Bone marrow (tissue), 2 donors: ENCODE data around the gene TM2D1.
"Not testable (repeated sequence)": the region's sequence is repeated elsewhere in the genome, so short reads cannot be mapped to it uniquely, and the experiment has no call there.

Experiments
- DNase-seq, 2 donors: peaks; one replicate each; lab custom pipeline; 2025; lab: John Stamatoyannopoulos, UW

The TM2D1 gene

DNA sequence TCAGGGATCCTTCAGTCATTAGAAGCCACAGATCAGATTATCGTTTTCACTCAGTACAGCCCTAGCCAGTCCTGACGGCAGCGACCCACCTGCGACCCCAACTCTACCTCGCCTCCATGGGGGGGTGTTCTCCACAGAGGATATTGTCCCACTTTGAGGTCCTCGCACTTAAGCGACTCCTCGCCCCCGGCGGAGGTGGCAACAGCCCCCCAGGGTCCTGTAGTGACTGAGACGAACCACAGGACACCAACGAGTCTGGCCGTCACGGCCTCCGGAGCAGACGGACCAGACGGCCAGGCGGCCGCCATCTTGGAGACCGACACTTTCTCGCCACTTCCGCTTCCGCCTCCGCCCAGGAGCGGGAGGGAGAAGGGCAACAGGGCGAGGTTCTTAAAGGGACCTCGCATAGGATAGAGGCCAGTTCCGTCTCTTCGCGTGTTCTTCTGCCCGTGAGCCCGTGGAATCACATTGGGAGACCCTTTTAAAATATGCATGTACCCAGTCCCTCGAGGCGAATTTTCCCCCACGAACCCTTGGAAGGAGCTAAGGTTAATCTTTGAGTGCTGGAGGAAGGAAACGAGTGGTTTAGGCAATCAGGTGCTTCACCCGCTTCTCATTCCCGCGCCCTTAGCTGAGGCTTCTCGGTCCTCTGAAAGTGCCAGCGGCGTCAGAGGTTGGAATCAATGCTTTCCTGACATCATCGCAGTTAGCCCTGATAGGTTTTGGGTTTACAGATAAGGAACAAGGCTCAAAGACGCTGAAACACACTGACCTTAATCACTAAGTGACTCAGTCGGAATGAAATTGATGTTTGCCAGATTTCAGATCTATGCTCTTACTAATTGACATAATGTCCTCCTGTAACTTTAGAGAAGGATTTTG lies at the start of gene TM2D1:
TSS of gene TM2D1 (minus strand) at position 329 of the 882 bp plus-strand sequence. CDS start at position 308, 21 bp downstream.
- DNase-seq: peak; percentile 73 to 86

DNA sequence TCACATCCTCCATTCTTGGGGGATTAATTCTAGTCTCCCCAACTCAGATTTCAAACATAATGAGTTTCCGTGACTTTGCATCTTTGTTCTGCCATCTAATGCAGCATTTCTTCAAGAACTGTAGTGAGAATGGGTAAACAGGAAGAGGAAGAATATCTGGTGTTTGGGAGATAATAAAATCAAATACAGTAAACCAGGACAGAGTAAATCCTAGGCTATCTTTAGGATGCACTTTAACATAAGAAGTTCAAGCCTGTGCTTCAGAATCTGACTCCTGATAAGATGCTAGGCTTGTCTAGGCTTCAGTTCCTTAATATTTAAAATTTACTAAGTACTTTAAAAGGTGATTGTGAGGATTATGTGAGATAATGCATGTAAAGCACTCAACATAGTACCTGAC lies 45.2 kb upstream of the TM2D1 start:
- no peak for DNase-seq

DNA sequence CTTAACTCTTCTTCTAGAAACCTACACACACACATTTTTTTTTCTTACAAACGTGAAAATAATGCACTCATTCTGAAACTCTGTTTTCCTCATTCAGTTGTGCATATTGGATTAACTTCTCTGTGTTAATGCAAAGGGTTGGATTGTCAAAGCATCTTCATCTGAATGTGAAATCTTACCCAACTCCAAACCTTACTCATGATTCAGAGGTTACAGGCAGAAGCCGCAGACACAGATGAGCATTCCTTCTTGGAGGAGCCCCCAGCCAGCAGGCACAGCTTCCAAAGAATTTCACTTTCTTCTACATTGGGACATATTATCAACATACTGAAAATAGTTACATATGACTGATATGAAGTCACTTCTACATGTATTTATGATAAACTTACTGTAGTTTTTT lies 33.0 kb upstream of the TM2D1 start:
- no peak for DNase-seq

DNA sequence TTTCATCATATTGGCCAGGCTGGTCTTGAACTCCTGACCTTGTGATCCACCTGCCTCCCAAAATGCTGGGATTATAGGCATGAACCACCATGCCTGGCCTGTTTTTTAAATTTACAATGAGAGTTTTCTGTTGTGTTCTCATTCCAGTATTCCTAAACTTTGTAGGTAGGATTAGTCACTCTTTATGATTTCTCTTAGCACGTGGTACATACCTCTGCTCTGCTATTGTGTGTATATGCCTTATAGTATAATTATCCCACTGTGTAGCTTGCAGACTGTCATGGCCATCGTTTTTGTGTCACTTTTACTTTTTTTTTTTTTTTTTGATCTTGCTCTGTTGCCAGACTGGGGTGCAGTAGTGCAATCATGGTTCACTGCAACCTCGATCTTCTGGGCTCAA lies 31.8 kb upstream of the TM2D1 start:
- DNase-seq: no peak

DNA sequence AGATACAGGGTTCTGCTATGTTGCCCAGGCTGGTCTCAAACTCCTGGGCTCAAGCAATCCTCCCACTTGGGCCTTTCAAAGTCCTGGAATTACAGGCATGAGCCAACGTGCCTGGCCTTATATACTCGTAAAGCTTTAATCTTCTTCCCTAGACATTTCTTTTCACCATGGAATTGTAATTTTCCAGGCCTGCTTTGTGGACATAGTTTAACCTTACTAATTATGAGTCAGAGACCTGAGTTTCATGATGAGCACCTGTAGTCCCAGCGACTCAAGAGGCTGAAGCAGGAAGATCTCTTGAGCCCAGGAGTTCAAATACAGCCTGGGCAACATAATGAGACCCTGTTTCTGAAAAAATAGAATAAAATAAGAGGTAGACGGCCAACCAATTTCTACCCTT lies 29.6 kb upstream of the TM2D1 start:
- no peak for DNase-seq

DNA sequence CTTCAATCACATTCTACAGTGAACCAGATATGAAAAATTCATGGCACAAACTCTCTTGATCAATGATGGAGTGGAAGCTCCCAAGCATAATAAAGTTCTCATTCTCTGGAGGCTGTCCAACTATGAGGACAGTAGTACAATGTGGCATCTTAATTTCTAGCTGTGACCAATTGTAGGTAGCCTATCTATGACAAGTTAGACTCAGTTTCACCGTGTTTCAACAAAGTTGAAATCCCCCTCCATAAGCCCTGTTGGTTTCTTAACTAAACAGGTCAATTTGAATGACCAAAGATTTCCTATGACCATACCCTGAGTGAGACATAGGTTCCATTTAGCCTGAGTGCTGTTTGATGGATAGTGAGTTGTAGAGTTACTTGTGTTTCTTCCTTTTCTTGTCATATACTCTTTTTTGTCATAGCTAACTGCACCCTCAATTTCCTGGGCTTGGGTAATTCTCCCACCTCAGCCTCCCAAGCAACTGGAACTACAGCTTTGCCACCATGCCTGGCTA lies 29.1 kb upstream of the TM2D1 start:
- no peak for DNase-seq

DNA sequence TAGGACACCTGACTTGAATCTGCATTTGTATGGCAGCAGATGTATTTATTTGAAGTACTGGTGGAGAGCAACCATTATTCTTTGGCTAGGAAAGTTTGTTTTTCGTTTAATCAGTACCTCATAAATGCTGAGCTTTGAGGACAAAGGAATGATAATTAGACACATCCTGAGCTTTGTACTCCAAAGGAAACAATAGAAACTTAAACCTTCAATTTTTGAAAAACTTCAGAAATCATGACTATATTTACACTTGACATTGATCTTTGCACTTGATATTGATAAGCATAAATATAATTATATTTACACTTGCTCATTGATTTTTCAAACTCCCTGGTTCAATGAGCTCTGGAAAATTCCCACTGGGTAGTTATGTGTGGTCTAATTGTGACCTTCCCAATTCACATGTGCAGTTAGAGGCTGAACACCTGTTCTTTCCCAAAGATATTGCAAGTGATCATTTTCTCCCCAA lies 28.0 kb upstream of the TM2D1 start:
- no peak for DNase-seq

DNA sequence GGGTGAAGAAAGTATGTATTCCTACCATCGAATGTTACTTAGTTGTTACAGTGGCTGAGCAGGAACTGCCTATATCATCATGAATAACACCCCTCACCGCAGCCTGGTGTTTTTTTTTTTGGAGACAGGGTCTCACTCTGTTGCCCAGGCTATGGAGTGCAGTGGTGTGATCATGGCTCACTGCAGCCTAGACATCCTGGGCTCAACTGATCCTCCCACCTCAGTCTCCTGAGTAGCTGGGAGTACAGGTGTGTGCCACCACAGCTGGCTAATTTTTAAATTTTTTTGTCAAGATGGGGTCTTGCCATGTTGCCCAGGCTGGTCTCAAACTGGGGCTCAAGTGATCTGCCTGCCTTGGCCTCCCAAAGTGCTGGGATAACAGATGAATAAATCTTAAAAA lies 24.6 kb upstream of the TM2D1 start:
- no peak for DNase-seq

DNA sequence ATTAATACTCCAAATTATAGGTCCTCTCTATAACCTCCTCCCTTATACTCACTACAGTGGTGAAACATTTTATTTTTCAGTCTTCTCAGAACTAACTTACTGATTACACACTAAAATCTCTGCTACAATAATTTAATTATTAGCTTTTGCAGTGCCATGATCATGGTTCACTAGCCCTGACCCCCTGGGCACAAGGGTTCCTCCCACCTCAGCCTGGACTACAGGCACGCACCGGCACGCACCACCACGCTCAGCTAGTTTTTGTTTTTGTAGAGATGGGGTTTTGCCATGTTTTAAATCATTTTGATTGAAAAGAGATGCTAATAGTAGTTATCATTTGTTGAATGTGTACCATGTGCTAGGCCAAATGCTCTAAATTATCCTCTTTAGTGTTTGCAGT lies 23.6 kb upstream of the TM2D1 start:
- DNase-seq: no peak

DNA sequence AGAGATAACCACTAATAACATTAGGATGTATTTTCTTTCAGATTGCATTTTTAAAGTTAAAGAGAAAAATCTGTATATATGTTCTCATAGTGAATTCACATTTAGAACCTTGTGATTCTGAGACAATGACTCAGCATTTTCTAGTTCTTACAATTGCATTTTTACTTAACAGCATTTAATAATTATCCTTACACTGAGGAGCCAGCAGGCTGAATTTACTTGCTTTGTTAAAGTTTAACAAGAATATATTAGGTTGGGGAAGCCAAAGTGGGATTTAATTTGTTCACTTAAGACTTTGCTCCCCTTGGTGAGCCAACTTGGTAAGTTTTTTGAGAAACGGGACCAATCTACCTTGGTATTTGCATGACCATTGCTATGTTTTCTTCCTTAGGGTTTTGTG lies 21.9 kb upstream of the TM2D1 start:
- no peak for DNase-seq

DNA sequence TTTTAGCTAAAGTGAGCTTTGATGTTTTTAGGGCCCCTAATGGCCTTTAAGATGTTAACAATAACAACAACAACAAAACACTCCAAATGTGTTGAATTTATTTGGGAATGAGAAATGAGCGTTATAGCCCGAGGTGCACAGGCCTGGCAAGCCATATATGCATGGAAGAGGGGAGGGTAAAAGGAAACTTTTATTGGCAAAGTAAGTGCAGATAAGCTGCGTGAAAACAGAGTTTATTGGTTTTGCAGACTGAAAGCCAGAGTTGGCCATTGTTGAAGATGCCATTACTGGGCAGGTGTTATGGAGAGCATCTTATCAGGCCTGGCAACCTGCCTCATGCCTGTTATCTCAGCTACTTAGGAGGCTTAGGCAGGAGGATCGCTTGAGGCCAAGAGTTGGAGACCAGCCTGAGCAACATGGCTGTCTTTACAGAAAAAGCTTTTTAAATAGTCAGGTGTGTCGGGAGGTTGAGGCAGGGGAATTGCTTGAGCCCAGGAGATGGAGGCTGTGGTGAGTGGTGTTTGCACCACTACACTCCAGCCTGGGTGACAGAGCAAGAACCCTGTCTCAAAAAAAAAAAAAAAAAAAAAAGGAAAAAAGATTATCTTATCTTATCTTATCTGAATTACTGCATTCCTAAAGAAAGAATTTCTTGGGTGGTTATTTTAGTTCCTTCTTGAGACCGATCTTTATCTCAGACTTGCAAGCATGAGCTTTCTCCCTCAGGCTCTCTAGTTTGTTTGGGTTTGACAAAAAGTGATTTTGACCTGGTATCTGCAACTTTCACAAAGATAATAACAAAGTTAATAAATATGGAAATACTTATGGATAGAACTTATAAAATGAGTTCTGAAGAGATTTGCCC lies 19.0 kb upstream of the TM2D1 start:
- no peak for DNase-seq

DNA sequence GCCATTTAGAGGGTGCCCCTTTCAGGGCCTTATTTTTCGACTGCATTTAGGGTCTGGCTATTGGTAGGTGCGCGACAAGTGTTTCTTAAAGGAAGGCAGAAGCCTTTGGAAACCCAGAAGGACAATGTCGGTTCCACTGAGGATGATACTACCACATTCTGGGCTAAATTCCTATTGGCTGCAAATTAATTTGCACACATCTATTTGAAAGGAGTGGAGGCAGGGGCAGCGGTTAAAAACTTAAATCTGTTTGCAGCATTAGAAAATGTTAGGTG lies 18.4 kb upstream of the TM2D1 start:
- no peak for DNase-seq

DNA sequence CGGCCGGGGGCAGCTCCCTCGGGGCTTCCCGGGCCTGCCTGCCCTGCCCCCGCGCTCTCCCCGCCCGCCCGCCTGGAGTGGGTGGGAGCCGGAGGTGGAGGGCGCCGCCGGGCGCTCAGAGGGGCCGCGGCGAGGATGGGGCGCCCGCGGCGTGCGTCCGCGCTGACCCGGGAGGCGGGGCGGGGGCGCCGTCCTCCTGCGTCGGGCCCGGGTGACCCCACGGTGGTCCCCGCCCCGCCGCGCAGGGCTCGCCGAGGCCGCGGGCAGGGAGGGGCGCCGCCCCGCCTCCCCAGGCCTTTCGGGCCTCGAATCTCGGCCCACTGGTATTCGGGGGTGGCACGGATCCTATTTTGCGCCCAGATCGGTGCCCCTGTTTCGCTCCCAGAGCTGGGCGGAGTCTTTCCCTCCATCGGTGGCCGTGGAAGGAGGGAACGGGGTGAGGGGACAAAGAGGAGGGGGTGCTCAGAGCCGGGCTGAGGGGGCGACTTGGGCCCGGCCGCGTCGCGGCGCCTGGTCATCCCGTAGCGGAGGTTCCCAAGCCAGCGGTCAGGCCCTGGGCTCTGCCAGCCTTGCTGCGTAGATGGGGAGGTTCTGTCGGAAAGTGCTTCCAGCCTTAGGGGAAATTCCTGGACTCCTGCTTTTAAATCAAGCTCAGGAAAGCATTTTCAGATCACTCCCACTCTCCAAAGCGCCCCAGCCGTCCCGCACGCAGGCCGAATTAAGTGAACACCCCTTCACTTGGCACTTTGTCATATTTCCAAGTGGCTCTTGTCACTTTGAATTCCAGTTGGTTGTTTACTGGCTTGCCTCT lies 17.9 kb upstream of the TM2D1 start:
- no peak for DNase-seq

DNA sequence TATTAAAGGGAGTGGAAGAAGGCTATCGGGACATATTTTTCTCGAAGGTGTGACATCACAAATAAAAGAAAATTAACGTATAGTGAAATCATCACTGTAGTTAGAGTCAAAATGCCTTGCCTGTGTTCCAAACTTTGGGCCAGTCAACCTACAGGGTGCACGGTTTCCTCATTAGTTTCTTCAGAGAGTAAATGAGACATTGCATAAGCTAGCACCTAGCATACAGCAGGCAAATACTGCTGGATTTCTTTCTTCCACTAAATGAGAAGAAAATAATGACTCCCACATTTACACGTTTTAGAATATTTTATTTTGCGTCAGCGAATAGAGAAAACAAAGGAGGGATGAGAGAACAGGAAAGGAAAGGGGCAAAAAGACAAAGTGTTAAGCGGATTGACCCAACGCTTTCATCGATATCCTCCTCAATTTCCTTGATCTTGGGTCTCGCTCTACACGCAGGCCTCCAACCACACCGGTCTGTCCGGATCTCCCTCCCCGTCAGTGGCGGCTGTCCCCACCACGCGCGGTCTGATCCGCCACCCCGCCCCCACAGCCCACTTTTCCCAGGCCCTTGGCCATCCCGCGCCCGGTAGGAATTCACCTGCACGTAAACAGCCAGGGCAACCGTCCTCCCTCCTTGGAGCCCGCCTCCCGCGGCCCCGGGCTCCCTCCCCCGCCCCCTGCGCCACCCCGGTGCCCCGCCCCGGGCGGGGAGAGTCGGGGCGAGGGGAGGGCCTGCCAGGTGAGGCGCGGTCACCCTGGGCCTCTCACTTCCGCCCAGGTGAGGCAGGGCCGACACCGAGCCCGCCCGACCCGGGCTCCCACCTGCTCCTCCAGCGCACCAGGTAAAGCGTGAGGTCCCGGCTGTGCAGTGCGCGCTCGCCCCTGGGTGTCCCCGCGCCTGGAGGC lies 17.0 kb upstream of the TM2D1 start, which contains the start of gene PATJ:
TSS of gene PATJ (plus strand) at position 770 of the 909 bp plus-strand sequence. CDS start 20,413 bp downstream, outside the sequence.
- no peak for DNase-seq

DNA sequence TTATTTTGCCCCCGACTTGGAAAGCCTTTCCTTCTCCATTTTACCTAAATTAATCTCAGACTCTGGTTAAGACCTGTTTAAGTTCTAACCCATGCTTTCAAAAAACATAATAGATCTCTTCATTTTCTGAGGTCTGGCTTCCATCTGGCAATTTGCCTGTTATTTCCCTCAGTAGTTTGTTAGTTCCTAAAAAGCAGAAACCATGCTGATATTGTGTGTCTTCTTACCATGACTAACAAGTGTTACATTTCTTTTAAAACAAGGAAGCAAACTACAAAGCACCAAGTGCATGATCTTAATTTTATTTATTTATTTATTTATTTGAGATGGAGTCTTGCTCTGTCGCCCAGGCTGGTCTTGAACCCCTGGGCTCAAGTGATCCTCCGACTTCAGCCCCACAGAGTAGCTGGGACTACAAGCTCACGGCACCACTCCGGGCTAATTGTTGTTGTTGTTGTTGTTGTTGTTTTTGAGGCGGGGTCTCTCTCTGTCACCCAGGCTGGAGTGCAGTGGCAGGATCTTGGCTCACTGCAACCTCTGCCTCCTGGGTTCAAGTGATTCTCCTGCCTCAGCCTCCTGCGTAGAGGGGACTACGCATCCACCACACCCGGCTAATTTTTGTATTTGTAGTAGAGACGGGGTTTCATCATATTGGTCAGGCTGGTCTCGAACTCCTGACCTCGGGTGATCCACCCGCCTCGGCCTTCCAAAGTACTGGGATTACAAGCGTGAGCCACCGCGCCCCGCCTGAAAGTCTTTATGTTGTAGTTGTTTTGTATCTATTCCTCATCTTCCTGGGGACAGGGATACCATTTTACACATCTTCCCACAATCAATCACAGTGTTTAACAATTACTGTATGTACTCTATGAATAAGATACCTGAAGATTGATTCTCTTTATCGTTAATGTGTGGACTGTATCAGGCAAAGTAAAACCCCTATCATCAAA lies 16.1 kb upstream of the TM2D1 start:
- no peak for DNase-seq

DNA sequence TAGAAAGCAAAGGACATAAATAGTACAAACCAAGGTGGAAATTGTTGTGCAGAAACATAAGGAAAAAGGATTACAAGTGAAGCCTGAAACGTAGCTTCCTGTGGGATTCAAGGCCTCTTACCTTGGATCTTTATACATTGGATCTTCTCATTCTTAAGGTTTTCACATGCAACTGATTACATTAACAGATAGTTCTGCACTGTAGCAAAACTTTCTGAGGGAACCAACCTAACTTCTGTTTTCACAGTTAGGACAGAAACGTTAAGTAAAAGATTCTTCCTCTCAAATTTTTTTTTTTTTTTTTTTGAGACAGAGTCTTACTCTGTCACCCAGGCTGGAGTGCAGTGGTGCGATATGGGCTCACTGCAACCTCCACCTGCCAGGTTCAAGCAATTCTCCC lies 7.8 kb upstream of the TM2D1 start:
- DNase-seq: no peak

DNA sequence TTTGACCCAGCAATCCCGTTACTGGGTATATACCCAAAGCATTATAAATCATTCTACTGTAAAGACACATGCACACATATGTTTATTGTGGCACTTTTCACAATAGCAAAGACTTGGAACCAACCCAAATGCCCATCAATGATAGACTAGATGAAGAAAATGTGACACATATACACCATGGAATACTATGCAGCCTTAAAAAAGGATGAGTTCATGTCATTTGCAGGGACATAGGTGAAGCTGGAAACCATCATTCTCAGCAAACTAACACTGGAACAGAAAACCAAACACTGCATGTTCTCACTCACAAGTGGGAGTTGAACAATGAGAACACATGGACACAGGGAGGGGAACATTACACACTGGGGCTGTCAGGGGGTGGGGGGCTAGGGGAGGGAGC lies 5.7 kb upstream of the TM2D1 start:
- DNase-seq: not testable (repeated sequence)

DNA sequence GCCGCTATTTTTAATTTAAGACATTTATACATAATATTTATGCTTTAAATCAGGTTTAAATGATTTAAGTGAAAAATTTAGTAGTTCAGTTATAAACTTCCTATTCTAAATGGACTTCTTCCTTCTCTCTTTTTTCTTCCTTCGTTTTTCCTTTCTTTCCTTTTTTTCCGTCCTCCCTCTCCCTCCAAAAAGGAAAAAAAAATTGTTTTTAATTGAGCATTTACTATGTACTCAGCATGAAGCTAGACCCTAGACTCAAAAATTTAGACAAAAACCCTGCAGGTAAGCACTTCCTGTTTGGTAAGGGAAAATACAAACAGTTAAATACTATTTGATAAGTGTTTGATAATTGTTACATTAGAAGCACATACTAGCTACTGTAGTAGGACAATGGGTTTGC lies 2.6 kb upstream of the TM2D1 start:
- DNase-seq: no peak

DNA sequence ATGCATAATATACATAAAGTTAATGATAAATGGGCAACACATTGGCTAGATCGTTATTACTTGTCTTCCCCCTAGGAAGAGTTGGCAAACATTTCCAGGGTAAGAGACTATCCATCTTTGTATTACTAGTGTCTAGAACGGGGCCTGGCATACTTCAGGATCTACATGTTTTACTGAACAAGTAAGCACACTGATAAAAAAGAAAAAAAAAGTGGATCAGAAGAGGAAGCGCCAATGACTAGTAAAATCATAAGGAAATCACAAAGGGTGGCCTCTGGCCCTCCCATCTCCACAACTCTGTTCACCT lies 482 bp downstream of the TM2D1 start:
- peak in 1 of 2 donors; percentile 40 for DNase-seq
